ENCODE data around the gene HEATR5A. TPM values are rescaled to one million over a fixed set of nuclear protein-coding genes. Genes with fewer than 3 reads are reported as not detected.
"Not testable (repeated sequence)": the region's sequence is repeated elsewhere in the genome, so short reads cannot be mapped to it uniquely, and the experiment has no call there.

Gene HEATR5A
- total RNA-seq, 1 donor from 2014 or later: 11.5 TPM

- no peak for TF ChIP-seq CTCF (conservative IDR thresholded peaks at IDR 0.05; ENCODE audit: low read depth, low read length)
- no peak overlapping the region for H3K4me3 ChIP-seq (ENCODE audit: low read depth, low read length)
- DNase-seq (ENCODE audit: low read depth): no peak
Measured at GRCh38 chr14:31337331-31337730, 83.0 kb downstream of the HEATR5A start.

GRCh38 chr14:31336646-31337045 is 83.7 kb downstream of the HEATR5A start:
- DNase-seq (ENCODE audit: low read depth): no peak
- H3K4me3 ChIP-seq (ENCODE audit: low read depth, low read length): no peak overlapping the region
- no peak for TF ChIP-seq CTCF (conservative IDR thresholded peaks at IDR 0.05; ENCODE audit: low read depth, low read length)

- DNase-seq (ENCODE audit: low read depth); H3K4me3 ChIP-seq (ENCODE audit: low read depth, low read length): not testable (repeated sequence)
Measured at GRCh38 chr14:31331395-31331794, 89.0 kb downstream of the HEATR5A start.

GRCh38 chr14:31329876-31330521 is 90.4 kb downstream of the HEATR5A start:
- not testable (repeated sequence) for H3K4me3 ChIP-seq (ENCODE audit: low read depth, low read length); DNase-seq (ENCODE audit: low read depth)

- H3K4me3 ChIP-seq (ENCODE audit: low read depth, low read length): no peak overlapping the region
- no peak for DNase-seq (ENCODE audit: low read depth)
- TF ChIP-seq CTCF (conservative IDR thresholded peaks at IDR 0.05; ENCODE audit: low read depth, low read length): peak; percentile 32
Measured at GRCh38 chr14:31326111-31326510, 94.2 kb downstream of the HEATR5A start.

GRCh38 chr14:31323419-31323818 is 96.9 kb downstream of the HEATR5A start:
- H3K4me3 ChIP-seq (ENCODE audit: low read depth, low read length): no peak overlapping the region
- DNase-seq (ENCODE audit: low read depth): no peak
- TF ChIP-seq CTCF (conservative IDR thresholded peaks at IDR 0.05; ENCODE audit: low read depth, low read length): no peak

- no peak for DNase-seq (ENCODE audit: low read depth)
- H3K4me3 ChIP-seq (ENCODE audit: low read depth, low read length): no peak overlapping the region
- no peak for TF ChIP-seq CTCF (conservative IDR thresholded peaks at IDR 0.05; ENCODE audit: low read depth, low read length)
Measured at GRCh38 chr14:31320922-31321766, 99.2 kb downstream of the HEATR5A start.

- DNase-seq (ENCODE audit: low read depth): no peak
- H3K4me3 ChIP-seq (ENCODE audit: low read depth, low read length): no peak overlapping the region
- TF ChIP-seq CTCF (conservative IDR thresholded peaks at IDR 0.05; ENCODE audit: low read depth, low read length): no peak
Measured at GRCh38 chr14:31320216-31320615, 100.1 kb downstream of the HEATR5A start.

All from epithelial cell of proximal tubule (primary cell).